Cardiac muscle cell (in vitro differentiated cells and primary cell): ENCODE measurements around the gene C20orf173. TPM values are rescaled to one million over a fixed set of nuclear protein-coding genes. Genes with fewer than 3 reads are reported as not detected.

Source experiments
- DNase-seq, 2 donors: peaks; one replicate each; pipeline versions ENCODE4 v3.0.0 to v3.0.0-alpha.2; 2010 to 2017; ENCODE audit warnings: low read depth in 1 of 2, low spot score in 1 of 2
- H3K27ac ChIP-seq: fragments of 200-600 bp; sonication (generic); 2 replicates; pipeline ENCODE4 v1.5.1; 2016
- H3K27me3 ChIP-seq: fragments of 200-600 bp; sonication (generic); 2 replicates; pipeline ENCODE4 v1.6.0; 2016; ENCODE audit warnings: control low read depth
- H3K36me3 ChIP-seq: fragments of 200-600 bp; sonication (generic); 2 replicates; pipeline ENCODE4 v1.5.1; 2016; ENCODE audit warnings: control low read depth
- H3K4me1 ChIP-seq: fragments of 200-600 bp; sonication (generic); 2 replicates; pipeline ENCODE4 v1.8.1; 2017; ENCODE audit warnings: low read depth, mild to moderate bottlenecking, mixed run types
- H3K4me3 ChIP-seq: fragments of 200-600 bp; sonication (generic); 2 replicates; pipeline ENCODE4 v1.5.1; 2016; ENCODE audit warnings: mild to moderate bottlenecking
- H3K9me3 ChIP-seq: fragments of 200-600 bp; sonication (generic); 2 replicates; pipeline ENCODE4 v1.5.1; 2017; ENCODE audit warnings: low read depth, mild to moderate bottlenecking, control low read depth
- polyA plus RNA-seq: library from polyadenylated mRNA; unstranded; fragments of >200 nt; fragmentation: Nextera tagmentation; extraction: Ambion mirVana; gene quantifications from 2 replicates; pipeline ENCODE4 v1.2.1, GENCODE V29; 2016
- total RNA-seq: library from RNA; depleted of rRNA; stranded (reverse); fragments of >200 nt; gene quantifications from 2 replicates; pipeline ENCODE4 v1.2.3, GENCODE V29; 2016
- TF ChIP-seq, protein P1 (sequence below): IDR thresholded peaks from 2 replicates; pipeline ENCODE4 v1.5.1; 2012; ENCODE audit warnings: low read depth, mild to moderate bottlenecking, low read length

The C20orf173 gene
- total and polyA plus RNA-seq, 2 experiments from 2014 or later: not detected

GRCh38 chr20:35517125-35517524, 12.3 kb downstream of the C20orf173 start:
- Histone ChIP-seq H3K9me3 (no peaks in the 10 kb centered on the region), H3K27ac (no peak overlapping the region), H3K4me3 (no peak overlapping the region), H3K4me1 (no peaks in the 10 kb centered on the region), H3K36me3 (no peaks in the 10 kb centered on the region), H3K27me3 (no peaks in the 10 kb centered on the region)
- TF ChIP-seq, protein P1, sequence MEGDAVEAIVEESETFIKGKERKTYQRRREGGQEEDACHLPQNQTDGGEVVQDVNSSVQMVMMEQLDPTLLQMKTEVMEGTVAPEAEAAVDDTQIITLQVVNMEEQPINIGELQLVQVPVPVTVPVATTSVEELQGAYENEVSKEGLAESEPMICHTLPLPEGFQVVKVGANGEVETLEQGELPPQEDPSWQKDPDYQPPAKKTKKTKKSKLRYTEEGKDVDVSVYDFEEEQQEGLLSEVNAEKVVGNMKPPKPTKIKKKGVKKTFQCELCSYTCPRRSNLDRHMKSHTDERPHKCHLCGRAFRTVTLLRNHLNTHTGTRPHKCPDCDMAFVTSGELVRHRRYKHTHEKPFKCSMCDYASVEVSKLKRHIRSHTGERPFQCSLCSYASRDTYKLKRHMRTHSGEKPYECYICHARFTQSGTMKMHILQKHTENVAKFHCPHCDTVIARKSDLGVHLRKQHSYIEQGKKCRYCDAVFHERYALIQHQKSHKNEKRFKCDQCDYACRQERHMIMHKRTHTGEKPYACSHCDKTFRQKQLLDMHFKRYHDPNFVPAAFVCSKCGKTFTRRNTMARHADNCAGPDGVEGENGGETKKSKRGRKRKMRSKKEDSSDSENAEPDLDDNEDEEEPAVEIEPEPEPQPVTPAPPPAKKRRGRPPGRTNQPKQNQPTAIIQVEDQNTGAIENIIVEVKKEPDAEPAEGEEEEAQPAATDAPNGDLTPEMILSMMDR: no peak
- DNase-seq: no peak

- Histone ChIP-seq H3K36me3 (peaks cover 1% of the 10 kb centered on the region), H3K4me3 (no peak overlapping the region), H3K9me3 (no peaks in the 10 kb centered on the region), H3K4me1 (no peaks in the 10 kb centered on the region), H3K27me3 (no peaks in the 10 kb centered on the region), H3K27ac (no peak overlapping the region)
- TF ChIP-seq, protein P1: no peak
- DNase-seq: peak in 1 of 2 donors; percentile 75
Observed at GRCh38 chr20:35515949-35516645, 13.4 kb downstream of the C20orf173 start.

DNA sequence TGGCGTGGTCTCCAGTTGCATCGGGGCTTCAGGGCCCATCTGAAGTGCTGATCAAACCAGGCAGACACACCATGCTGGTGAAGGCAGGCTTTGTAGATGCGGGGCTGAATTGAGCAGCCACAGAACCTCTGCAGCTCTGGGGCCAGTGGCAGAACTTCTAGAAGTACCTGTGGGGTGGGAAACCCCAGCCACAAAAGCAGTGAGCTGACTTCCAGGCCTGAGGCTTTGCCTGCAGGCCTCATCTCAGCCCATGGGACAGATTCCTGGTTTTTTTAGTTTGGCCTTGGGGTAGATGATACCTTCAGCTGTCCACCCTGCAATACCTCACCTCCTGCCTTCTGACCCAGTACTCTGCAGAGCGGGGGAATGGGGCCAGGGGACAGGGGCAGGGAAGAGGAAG, 14.1 kb downstream of the C20orf173 start:
- DNase-seq: no peak
- no peak overlapping the region for H3K27ac ChIP-seq
- no peaks in the 10 kb centered on the region for H3K27me3 ChIP-seq
- peaks cover 9% of the 10 kb centered on the region for H3K36me3 ChIP-seq
- H3K4me3 ChIP-seq: no peak overlapping the region
- TF ChIP-seq, protein P1: no peak
- no peaks in the 10 kb centered on the region for H3K4me1 ChIP-seq
- H3K9me3 ChIP-seq: no peaks in the 10 kb centered on the region

GRCh38 chr20:35514371-35514932, 15.0 kb downstream of the C20orf173 start:
- no peaks in the 10 kb centered on the region for H3K27me3 ChIP-seq
- DNase-seq: no peak
- H3K4me3 ChIP-seq: no peak overlapping the region
- TF ChIP-seq, protein P1: no peak
- H3K36me3 ChIP-seq: peaks cover 15% of the 10 kb centered on the region
- H3K27ac ChIP-seq: peak overlapping the region; percentile 48
- H3K4me1 ChIP-seq: no peaks in the 10 kb centered on the region
- H3K9me3 ChIP-seq: no peaks in the 10 kb centered on the region

DNA sequence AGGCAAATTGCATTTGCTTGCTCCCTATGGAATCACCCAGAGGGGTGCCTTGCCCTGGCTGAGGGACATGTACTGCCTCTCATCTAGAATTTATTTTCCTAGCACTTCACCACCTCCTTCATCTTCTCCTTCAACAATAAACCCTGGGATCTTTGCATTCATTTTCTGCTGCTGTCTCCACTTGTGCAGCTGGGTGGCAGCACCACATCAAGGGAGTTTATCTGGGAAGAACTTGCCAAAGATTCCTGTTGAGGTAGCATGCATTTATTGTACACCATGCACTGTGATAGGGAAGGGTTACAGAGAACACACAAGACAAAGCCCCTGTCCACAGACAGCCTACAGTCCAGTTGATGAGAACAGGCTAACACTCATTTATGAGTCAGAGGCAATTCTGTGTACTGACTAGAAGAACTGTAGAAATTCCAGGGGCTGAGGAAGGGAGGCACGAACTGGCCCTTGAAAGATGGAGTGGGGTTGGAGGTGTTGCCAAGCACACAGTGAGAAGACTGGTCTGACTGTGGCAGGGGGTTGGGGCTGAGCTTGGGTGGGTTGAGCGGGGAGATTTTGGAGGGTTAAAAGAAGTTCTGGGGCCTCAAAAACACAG, 17.5 kb downstream of the C20orf173 start:
- peaks cover 33% of the 10 kb centered on the region for H3K36me3 ChIP-seq
- TF ChIP-seq, protein P1: peak; percentile 76
- no peaks in the 10 kb centered on the region for H3K4me1 ChIP-seq
- H3K4me3 ChIP-seq: no peak overlapping the region
- no peaks in the 10 kb centered on the region for H3K9me3 ChIP-seq
- peak; percentile 39 to 67 for DNase-seq
- H3K27me3 ChIP-seq: no peaks in the 10 kb centered on the region
- no peak overlapping the region for H3K27ac ChIP-seq
